IPS-20b (cell line): ENCODE data around the gene ERFL.

Experiments
- H3K27ac ChIP-seq: one replicate; pipeline ENCODE4 v1.5.1; 2013; ENCODE audit warnings: low read length
- H3K27me3 ChIP-seq: 2 replicates; pipeline ENCODE4 v1.6.1; 2013; ENCODE audit warnings: mild to moderate bottlenecking, low read length, inconsistent platforms; ENCODE audit not compliant: insufficient read depth
- H3K36me3 ChIP-seq: 2 replicates; pipeline ENCODE4 v1.6.1; 2013; ENCODE audit warnings: low read depth, mild to moderate bottlenecking, inconsistent platforms, low read length, moderate library complexity; ENCODE audit not compliant: insufficient read depth
- H3K4me1 ChIP-seq: 2 replicates; pipeline ENCODE4 v1.6.1; 2013; ENCODE audit warnings: mild to moderate bottlenecking, control low read depth, inconsistent platforms, low read length, moderate library complexity; ENCODE audit not compliant: insufficient read depth
- H3K4me3 ChIP-seq: 2 replicates; pipeline ENCODE4 v1.5.1; 2013; ENCODE audit warnings: mild to moderate bottlenecking, low read length, inconsistent platforms
- H3K9ac ChIP-seq: 2 replicates; pipeline ENCODE4 v1.6.1; 2013; ENCODE audit warnings: low read depth, mild to moderate bottlenecking, inconsistent platforms, low read length, moderate library complexity
- H3K9me3 ChIP-seq: 2 replicates; pipeline ENCODE4 v1.6.1; 2013; ENCODE audit warnings: mild to moderate bottlenecking, low read depth, low read length, inconsistent platforms; ENCODE audit not compliant: insufficient read depth

The ERFL gene

GRCh38 chr19:41924151-41925145 lies 3.8 kb downstream of the ERFL start:
- peaks cover 98% of the 10 kb centered on the region for H3K27me3 ChIP-seq
- H3K9me3 ChIP-seq, result no peaks in the 10 kb centered on the region; the same call in none of the 2 replicates

GRCh38 chr19:41923045-41923788 lies 5.0 kb downstream of the ERFL start:
- H3K9ac ChIP-seq, result no peak overlapping the region
- no peaks in the 10 kb centered on the region; the same call in none of the 2 replicates for H3K9me3 ChIP-seq
- no peak overlapping the region for H3K4me3 ChIP-seq
- H3K4me1 ChIP-seq, result 0 out of 2 replicates have a peak, but pooled peaks cover 3% of the 10 kb centered on the region
- H3K27ac ChIP-seq, result no peak overlapping the region
- H3K27me3 ChIP-seq, result peaks cover 98% of the 10 kb centered on the region
- H3K36me3 ChIP-seq, result no peaks in the 10 kb centered on the region

More at GRCh38 chr19:41924151-41925145, 3.8 kb downstream of the ERFL start:
- no peak overlapping the region for H3K4me3 ChIP-seq
- 0 out of 2 replicates have a peak, but pooled peaks cover 3% of the 10 kb centered on the region for H3K4me1 ChIP-seq
- H3K27ac ChIP-seq, result no peak overlapping the region
- no peaks in the 10 kb centered on the region for H3K36me3 ChIP-seq
- H3K9ac ChIP-seq, result no peak overlapping the region

GRCh38 chr19:41922585-41922984 lies 5.7 kb downstream of the ERFL start:
- H3K4me3 ChIP-seq, result no peak overlapping the region; the same call in 1 of the 2 replicates
- H3K27ac ChIP-seq, result no peak overlapping the region
- peaks cover 98% of the 10 kb centered on the region for H3K27me3 ChIP-seq
- no peaks in the 10 kb centered on the region for H3K36me3 ChIP-seq
- H3K9me3 ChIP-seq, result no peaks in the 10 kb centered on the region; the same call in none of the 2 replicates
- H3K9ac ChIP-seq, result no peak overlapping the region
- H3K4me1 ChIP-seq, result 0 out of 2 replicates have a peak, but pooled peaks cover 3% of the 10 kb centered on the region

- no peak overlapping the region for H3K27ac ChIP-seq
- H3K4me3 ChIP-seq, result no peak overlapping the region; the same call in 1 of the 2 replicates
- H3K9ac ChIP-seq, result no peak overlapping the region
- H3K4me1 ChIP-seq, result 0 out of 2 replicates have a peak, but pooled peaks cover 3% of the 10 kb centered on the region
- no peaks in the 10 kb centered on the region for H3K36me3 ChIP-seq
- H3K9me3 ChIP-seq, result no peaks in the 10 kb centered on the region; the same call in none of the 2 replicates
- peaks cover 98% of the 10 kb centered on the region for H3K27me3 ChIP-seq
Measured at GRCh38 chr19:41921577-41922576, 6.4 kb downstream of the ERFL start.

- Histone ChIP-seq H3K36me3 (no peaks in the 10 kb centered on the region), H3K27me3 (peaks cover 98% of the 10 kb centered on the region), H3K4me3 (no peak overlapping the region), H3K4me1 (0 out of 2 replicates have a peak, but pooled peaks cover 3% of the 10 kb centered on the region), H3K9me3 (no peaks in the 10 kb centered on the region; the same call in none of the 2 replicates), H3K27ac (no peak overlapping the region), H3K9ac (no peak overlapping the region)
Measured at GRCh38 chr19:41920882-41921576, 7.2 kb downstream of the ERFL start.

- Histone ChIP-seq H3K36me3 (no peaks in the 10 kb centered on the region), H3K9me3 (peaks cover 3% of the 10 kb centered on the region), H3K9ac (no peak overlapping the region), H3K27ac (no peak overlapping the region), H3K4me1 (0 out of 2 replicates have a peak, but pooled peaks cover 3% of the 10 kb centered on the region), H3K27me3 (peaks cover 98% of the 10 kb centered on the region), H3K4me3 (no peak overlapping the region)
Measured at GRCh38 chr19:41919948-41920712, 8.1 kb downstream of the ERFL start.

- Histone ChIP-seq H3K36me3 (no peaks in the 10 kb centered on the region), H3K27ac (no peak overlapping the region), H3K9me3 (peaks cover 3% of the 10 kb centered on the region), H3K4me3 (no peak overlapping the region), H3K4me1 (0 out of 2 replicates have a peak, but pooled peaks cover 3% of the 10 kb centered on the region), H3K9ac (no peak overlapping the region), H3K27me3 (peaks cover 98% of the 10 kb centered on the region)
Measured at GRCh38 chr19:41918653-41919244, 9.5 kb downstream of the ERFL start.

GRCh38 chr19:41918095-41918494 lies 10.2 kb downstream of the ERFL start:
- peaks cover 100% of the 10 kb centered on the region for H3K27me3 ChIP-seq
- no peaks in the 10 kb centered on the region for H3K36me3 ChIP-seq
- no peak overlapping the region for H3K4me3 ChIP-seq
- peaks cover 3% of the 10 kb centered on the region for H3K9me3 ChIP-seq
- no peak overlapping the region for H3K27ac ChIP-seq
- H3K4me1 ChIP-seq, result 0 out of 2 replicates have a peak, but pooled peaks cover 3% of the 10 kb centered on the region
- no peak overlapping the region for H3K9ac ChIP-seq

- Histone ChIP-seq H3K27me3 (peaks cover 100% of the 10 kb centered on the region), H3K9me3 (peaks cover 3% of the 10 kb centered on the region), H3K4me1 (0 out of 2 replicates have a peak, but pooled peaks cover 3% of the 10 kb centered on the region), H3K4me3 (no peak overlapping the region), H3K36me3 (no peaks in the 10 kb centered on the region), H3K27ac (no peak overlapping the region), H3K9ac (no peak overlapping the region)
Measured at GRCh38 chr19:41917676-41918075, 10.6 kb downstream of the ERFL start.
